NCI-H2029 treated with DMSO at 0.1 percent for 48 hours (cell line): ENCODE measurements around the gene MYO9A.
"Not testable (repeated sequence)": the region's sequence is repeated elsewhere in the genome, so short reads cannot be mapped to it uniquely, and the experiment has no call there.

Source experiments
- DNase-seq: peaks from one replicate; lab custom pipeline; 2025; lab: John Stamatoyannopoulos, UW

MYO9A gene

DNA sequence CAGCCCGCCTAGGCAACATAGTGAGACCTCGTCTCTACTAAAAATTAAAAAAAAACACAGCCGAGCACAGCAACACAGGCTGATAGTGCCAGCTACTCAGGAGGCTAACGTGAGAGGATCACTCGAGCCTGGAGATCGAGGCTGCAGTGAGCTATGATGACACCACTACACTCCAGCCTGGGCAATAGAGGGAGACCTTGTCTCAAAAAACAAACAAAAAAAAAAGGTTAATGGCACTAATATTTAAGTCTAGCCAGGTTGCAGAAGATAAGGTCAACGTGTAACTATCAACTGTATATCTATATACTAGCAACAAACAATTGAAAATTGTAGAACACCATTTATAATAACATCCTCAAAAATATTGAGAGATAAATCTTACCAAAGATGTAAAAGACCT lies 75.1 kb downstream of the MYO9A start:
- DNase-seq: no peak

DNA sequence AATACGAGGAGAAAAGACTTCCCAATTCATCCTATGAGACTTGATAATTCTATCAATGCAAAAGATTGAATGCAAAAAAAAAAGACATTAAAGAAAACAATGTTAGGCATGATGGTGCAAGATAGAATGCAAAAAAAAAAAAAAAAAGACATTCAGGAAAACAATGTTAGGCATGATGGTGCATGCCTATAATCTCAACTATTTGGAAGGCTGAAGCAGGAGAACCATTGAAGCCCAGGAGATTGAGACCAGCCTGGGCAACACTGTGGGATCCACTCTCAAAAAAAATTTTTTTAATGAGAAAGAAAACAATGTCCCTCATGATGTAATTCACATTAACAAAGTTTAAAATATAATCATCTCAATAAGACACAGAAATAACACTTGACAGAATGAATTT lies 75.9 kb downstream of the MYO9A start:
- DNase-seq: no peak

DNA sequence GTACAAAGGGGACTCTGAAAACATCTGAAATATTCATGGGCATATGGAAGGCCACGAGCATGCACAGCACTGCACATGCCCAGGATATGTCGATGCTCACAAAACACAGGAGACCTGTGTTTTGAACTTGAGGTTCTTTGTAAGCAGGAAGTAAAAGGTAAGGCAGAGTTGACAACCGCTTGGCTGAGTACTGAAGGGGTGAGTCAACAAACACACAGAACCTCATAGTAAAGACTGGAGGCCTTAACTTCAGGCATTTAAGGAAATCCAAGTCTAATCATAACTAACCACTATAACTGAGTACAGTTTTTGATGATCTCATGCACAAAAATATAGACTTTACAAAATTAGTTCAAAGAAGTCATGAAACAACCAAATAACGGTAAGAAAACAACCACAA lies 80.6 kb downstream of the MYO9A start:
- no peak for DNase-seq

DNA sequence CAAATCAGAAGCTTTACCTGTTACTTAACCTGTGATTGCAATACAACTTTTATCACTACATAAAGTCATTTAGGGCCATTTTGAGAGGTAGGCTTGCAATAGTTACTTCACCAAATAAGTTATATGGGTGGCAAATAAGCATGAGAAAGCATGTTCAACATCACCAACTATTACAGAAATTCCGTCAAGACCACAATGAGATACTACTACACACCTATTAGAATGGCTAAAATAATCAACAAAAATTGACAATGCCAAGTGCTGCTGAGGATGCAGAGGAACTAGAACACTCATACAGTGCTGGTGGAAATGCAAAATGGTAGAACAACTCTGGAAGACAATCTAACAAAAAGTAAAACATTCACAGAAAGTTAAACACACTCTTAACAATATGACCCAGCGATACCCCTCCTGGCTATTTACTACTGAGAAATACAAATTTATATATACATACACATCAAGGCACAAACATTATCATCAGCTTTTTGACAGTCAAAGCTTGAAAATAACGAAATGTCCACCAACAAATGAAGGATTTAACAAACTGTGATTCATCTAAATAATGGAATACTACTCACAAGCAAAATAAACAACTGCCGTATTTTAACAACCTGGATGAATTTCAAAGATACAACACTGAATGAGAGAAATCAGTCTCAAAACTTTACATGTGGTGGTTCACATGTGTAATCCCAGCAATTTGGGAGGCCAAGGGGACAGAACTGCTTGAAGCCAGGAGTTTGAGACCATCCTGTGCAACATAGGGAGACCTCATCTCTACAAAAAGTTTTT lies 82.9 kb downstream of the MYO9A start:
- no peak for DNase-seq

DNA sequence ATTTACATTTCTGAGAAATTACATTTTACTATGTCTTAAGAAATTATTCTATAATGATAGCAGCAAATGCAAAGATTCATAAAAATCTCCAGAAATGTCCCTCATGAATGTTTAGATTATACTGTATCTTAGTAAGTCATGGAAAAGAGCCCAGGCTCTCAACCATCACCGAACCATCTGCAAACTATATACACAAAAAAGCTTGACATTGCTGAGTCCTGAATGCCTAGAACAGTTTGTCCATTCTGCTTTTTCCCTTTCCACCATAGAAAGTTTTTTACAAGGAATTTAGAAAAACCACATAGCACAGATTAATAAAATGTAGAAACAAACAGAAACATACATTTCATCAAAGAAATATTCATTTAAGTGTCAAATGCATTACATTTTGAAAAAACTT lies 83.6 kb downstream of the MYO9A start:
- no peak for DNase-seq

DNA sequence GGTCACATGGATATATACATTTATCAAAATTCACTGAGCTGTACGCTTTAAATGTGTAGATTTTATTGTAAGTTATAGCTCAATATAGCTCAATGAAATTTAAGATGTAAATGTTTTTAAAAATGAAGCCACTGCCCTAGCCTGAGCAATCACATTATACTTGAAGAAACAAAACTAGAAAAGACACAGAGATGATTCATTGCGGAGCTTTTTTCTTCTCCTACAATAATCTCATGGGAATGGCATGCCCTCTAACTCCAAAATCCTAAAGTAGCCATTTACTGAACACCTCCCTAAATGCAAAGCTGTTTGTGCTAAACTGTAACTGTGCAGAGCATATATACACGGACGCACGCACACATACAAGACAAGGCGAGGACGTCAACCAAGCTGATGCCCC lies 84.2 kb downstream of the MYO9A start:
- DNase-seq: no peak

DNA sequence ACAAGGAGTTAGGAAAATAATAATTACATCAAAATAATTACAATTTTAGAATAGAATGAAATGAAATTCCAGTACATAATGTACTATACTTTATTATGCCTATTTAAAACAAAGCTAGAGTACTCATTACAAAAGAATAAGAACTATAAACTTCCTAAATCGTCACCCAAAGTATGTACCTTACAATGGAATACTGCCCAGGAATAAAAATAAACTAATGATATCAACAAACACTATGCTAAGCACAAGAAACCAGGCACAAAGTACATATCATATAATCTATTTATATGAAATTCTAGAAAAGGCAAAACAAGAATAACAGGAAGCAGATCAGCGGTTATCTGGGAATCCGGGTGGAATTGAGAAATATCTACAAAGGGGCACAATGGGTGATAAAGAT lies 84.7 kb downstream of the MYO9A start:
- no peak for DNase-seq

DNA sequence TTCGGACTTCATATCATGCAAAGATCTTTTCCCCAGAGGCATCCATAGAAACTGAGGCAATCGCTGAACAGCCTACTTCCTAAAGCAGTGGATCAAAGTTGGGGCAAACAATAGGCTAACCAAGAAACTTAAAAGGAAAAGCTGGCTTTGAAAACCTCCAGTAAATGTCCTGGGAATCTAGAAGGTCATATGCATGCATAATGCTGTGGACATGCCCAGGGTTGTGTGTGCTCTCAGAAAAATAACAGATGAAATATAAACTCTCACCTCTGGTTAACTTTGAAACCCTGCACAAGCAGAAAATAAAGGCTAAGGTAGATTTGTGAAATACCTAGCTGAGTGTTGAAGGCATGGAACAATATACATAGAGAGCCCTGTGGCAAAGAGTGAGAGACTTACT lies 96.3 kb downstream of the MYO9A start:
- no peak for DNase-seq

DNA sequence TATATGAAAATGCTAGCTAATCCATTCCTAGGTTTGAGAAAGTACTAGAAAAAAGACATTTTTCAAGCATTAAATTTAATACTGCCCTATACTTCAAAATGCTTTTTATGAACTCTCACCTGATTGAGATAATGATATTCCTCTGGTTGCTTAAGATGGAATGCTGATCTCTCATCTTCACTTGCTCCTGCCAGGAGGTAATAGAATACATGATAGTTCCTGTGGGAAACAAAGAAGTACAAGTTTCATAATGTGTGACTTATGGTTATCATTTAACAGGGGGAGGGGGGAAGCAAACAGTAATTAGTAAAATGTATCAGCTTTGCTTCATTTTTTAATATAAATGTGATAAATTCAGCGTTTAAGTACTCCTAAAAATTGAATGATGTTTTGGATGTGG lies 97.2 kb downstream of the MYO9A start:
- no peak for DNase-seq

DNA sequence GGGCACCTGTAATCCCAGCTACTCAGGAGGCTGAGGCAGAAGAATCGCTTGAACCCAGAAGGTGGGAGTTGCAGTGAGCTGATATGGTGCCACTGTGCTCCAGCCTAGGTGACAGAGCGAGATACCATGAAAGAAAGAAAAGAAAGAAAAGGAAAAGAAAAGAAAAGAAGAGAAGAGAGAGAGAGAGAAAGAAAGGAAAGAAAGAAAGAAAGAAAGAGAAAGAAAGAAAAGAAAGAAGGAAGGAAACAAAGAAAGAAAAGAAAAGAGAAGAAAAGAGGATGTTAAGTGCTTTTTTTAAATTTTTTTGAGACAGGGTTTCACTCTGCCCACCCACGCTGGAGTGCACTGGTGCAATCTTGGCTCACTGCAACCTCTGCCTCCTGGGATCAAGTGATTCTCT lies 103.4 kb downstream of the MYO9A start:
- DNase-seq: not testable (repeated sequence)

DNA sequence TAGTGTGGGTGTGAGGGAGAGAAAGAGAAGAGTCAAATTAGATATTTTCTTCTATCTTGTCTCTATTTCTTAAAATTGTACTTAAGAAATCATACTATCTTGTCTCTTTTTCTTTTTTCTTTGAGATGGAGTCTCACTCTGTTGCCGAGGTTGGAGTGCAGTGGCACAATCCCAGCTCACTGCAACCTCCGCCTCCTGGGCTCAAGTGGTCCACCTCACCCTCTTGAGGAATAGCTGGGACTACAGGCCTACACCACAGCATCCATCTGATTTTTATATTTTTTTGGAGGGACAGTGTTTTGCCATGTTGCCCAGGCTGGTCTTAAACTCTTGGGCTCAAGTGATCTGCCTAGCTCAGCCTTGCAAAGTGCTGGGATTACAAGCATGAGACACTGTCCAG lies 104.2 kb downstream of the MYO9A start:
- no peak for DNase-seq

DNA sequence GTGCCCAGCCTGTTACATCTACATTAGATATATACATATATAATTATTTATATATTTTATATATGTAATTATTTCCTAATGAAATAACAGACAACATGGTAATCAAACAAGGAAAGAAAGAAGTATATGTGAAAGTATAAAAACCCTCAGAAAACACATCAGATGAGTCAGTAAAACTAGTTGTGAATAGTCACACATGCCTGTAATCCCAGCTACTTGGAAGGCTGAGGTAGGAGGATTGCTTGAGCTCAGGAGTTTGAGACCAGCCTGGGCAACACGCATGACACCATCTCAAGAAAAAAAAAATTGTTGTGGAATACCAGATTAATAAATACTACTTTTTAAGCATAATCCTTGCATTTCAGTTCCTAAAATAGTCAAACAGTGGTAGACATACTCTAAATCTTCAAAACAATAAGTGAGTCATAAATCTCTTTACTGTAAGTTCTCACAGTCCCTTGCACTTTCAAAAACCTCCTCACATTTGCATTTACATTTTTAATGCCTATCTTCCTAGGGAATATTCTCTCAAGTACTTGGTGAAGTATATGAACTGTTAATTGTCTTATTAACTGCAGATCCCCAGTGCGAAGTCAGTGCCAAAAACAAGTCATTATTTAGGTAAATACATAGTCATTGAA lies 106.5 kb downstream of the MYO9A start:
- DNase-seq: no peak

DNA sequence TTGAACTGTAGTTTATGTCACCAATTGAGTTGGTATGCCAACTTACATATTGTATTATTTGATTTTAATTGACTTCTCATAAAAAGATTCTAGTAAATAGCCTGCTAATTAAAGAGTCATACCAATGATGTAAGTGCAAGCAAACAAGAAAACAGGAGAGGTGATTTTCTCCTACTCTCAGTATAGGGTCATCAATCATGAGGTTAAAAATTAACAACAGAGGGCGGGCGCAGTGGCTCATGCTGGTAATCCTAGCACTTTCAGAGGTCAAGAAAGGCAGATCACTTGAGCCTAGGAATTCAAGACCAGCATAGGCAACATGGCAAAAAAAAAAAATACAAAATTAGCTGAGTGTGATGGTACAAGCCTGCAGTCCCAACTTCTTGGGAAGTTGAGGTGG lies 108.7 kb downstream of the MYO9A start:
- DNase-seq: no peak

DNA sequence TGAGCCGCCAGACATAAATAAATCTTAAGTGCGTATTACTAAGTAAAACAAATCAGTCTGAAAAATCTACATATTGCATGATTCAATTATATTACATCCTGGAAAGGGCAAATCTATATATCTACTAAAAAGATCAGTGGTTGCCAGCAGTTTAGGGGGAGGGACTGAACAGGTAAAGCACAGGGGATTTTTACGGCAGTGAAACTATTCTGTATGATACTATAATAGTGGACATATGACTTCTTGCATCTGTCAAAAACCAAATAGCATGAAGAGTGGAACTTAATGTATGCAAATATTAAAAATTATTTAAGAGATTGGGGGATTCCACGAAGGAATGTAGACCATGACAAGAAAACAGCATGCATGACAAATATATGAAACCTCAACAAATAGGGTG lies 111.6 kb downstream of the MYO9A start:
- DNase-seq: no peak

DNA sequence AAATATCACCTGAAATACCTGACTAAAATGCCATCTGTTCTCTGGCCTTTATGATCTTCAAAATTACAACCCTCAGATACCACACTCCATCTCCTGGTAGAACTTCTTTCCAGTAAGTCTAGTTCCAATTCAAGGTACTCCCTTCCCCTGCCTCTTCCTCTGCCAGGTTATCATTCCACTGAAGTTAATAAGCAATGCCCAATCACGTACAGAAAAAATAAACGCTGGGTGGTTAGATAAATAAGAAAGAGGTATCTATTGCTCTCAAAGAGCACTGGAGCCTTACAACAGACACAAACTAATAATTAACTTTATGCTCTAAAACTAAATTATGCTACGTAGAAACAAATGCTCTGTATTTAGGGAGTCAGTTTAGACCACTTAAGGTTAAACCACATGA lies 112.5 kb downstream of the MYO9A start:
- no peak for DNase-seq

DNA sequence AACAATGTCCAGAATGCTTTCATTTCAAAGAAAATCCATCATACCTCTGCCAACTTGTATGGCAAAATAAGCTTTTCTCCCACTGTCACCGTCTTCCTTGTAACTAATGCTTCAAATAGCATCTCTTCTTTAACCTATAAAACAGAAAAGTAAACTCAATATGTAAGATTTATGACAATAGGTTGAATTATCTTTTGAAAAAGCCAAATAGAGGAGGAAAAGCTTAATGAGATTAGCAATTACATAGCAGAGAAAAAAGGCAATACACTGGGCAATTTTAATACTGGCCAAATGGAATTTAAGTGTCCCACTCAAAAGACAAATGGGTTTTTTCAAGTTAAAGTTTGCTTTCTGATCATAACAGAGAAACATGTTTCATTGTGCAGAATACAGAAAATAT lies 118.1 kb downstream of the MYO9A start:
- DNase-seq: no peak

DNA sequence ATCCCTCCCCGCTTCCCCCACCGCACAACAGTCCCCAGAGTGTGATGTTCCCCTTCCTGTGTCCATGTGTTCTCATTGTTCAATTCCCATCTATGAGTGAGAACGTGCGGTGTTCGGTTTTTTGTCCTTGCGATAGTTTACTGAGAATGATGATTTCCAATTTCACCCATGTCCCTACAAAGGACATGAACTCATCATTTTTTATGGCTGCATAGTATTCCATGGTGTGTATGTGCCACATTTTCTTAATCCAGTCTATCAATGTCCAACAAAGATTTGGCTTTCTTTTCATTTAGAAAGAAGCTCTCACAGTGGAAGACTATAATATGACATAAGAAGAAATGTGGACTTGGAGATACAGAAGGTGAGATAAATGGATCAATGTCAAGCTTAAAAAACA lies 119.2 kb downstream of the MYO9A start:
- DNase-seq: not testable (repeated sequence)

DNA sequence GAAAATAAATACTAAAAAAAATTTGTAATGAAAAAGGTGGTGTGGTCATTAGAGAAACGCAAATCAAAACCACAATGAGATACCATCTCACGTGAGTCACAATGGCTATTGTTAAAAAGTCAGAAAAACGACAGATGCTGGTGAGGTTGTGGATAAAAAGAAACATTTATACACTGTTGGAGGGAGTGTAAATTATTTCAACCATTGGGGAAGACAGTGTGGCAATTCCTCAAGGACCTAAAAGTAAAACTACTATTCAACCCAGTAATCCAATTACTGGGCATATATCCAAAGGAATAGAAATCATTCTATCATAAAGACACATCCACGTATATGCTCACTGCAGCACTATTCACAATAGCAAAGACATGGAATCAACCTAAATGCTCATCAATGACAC lies 120.3 kb downstream of the MYO9A start:
- DNase-seq: no peak

DNA sequence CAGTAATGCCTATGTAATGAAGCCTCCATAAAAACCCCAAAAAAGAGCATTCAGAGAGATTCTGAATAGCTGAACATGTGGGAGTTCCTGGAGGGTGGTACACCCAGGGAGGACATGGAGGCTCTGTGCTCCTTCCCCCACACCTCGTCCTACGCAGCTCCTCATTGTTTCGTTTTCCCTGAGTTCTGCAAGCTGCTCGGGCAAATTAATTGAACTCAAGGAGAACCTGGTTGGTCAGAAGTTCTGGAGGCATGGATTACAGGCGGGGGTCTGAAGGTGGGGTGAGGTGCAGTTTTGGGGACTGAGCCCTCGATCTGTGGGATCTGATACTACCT lies 142.2 kb downstream of the MYO9A start:
- DNase-seq: no peak

DNA sequence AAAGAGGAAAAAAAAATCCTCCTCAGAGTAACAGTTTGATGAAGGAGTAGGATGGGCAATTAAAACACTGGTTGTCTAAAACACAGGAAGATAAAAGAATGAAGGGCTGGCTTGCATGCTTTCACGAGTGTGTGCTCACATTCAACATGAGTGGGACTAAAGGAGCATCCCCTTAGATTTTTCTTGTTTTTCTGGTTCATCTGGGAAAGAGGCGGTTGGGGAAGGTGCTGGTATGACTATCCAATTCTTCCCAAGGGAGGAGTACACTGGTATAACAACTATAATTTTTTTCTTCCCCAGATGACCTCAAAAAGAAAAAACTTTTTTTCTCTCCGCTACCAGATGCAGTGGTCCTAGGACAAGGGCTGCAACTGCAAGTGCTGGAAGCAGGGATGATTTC lies 143.7 kb downstream of the MYO9A start:
- DNase-seq: no peak

DNA sequence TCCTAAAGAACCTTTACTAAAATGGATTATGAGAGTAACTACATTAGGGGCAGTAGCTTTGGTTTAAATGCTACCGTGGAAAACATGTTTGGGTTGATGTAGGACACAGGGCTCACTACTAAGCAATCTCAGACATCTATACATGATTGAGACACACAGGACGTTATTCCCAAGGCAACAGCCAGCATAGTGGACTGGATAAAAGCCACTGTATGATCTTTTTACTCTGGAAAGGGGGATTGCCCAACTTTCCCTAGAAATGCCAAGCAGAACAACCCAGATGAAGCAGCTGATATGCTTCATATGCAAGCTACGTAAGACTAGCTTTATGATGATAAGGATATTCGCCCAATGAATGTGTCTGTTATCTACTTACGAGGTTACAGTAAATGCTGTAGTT lies 144.6 kb downstream of the MYO9A start:
- no peak for DNase-seq

DNA sequence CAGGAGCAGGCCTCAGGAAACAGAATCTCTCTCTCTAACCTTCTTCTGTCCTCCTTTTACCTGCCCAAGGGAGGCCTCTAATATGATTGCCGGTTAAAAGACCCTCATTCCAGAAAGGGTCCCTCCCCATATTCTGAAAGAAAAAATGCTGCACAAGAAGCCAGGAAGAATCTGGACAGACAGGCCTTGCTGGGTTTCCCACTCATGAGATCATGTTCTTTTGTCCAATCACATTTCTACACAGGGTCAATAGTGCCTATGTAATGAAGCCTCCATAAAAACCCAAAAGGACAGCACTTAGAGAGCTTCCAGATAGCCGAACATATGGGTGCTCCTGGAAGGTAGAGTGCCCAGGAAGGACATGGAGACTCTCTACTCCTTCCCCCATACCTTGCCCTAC lies 146.0 kb downstream of the MYO9A start:
- no peak for DNase-seq

DNA sequence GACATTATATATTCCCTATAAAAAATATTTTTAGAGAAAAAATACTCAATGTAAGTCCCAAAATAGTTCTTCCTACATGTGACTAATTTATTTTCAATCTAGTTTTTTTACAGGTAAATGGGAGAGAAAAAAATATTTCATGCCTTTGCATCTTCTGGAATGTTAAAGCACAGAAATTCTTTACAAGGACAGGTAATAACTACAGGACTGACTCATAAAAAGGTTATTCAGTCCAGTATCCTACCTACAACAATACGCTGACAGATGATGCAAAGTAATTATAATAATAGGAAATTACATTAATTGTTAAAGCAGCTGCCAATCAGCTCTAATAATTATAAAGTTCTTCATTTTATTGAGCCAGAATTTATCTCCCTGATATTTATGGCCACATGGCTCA lies 147.5 kb downstream of the MYO9A start:
- no peak for DNase-seq

DNA sequence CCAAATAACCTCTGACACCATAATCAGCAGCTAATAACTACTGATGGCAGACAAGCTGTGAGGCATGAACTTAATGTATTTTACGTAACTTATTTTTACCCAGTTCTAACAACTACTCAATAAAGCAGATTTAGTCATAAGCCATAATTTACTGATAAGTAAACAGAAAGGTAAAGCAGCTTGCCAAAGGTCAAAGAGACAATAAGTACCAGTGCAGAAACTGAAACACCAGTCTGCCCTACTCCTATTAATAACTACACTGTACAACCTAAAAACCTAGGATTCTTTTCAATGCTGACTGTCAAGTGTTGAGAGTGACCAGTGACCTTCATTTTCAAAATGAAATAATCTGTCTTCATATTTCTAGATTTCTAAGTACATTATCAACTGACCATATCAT lies 155.4 kb downstream of the MYO9A start:
- DNase-seq: no peak
